ENCODE measurements around the gene JMJD6.
A peak's percentile ranks its signal among the peaks of the same experiment; 100 is the strongest.

Gene JMJD6

DNA sequence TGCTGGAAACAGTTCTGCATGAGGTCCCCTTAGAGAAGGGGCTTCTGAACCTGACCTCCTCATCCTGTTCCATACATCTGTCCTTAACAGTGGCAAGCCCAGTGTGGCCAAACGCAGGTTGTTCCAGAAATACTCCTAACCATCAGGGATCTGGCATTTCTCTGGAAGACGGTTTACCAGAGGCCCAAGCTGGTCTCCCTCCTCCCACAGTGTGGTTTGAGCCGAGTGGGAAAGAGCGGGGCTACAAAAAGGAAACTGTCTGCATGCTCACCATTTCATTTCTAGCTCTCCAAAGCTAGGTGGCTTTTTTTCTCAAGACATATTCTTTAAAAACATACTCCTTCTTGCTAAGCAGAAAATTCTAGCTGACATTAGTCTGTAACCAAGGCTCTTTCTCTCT is 21.6 kb downstream of the JMJD6 start:
- Histone ChIP-seq H3K36me3 (peaks cover 5% of the 10 kb centered on the region), H3K9me3 (ENCODE audit: severe bottlenecking) (no peaks in the 10 kb centered on the region), H3K4me3 (ENCODE audit: low read depth, low read length) (no peak overlapping the region), H3K27ac (no peak overlapping the region), H3K27me3 (ENCODE audit: insufficient read depth, low read depth, severe bottlenecking) (no peaks in the 10 kb centered on the region)
- no peak for DNase-seq
- TF ChIP-seq, protein P1, sequence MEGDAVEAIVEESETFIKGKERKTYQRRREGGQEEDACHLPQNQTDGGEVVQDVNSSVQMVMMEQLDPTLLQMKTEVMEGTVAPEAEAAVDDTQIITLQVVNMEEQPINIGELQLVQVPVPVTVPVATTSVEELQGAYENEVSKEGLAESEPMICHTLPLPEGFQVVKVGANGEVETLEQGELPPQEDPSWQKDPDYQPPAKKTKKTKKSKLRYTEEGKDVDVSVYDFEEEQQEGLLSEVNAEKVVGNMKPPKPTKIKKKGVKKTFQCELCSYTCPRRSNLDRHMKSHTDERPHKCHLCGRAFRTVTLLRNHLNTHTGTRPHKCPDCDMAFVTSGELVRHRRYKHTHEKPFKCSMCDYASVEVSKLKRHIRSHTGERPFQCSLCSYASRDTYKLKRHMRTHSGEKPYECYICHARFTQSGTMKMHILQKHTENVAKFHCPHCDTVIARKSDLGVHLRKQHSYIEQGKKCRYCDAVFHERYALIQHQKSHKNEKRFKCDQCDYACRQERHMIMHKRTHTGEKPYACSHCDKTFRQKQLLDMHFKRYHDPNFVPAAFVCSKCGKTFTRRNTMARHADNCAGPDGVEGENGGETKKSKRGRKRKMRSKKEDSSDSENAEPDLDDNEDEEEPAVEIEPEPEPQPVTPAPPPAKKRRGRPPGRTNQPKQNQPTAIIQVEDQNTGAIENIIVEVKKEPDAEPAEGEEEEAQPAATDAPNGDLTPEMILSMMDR (IDR thresholded peaks at IDR 0.05; ENCODE audit: low read depth, low read length), result no peak

DNA sequence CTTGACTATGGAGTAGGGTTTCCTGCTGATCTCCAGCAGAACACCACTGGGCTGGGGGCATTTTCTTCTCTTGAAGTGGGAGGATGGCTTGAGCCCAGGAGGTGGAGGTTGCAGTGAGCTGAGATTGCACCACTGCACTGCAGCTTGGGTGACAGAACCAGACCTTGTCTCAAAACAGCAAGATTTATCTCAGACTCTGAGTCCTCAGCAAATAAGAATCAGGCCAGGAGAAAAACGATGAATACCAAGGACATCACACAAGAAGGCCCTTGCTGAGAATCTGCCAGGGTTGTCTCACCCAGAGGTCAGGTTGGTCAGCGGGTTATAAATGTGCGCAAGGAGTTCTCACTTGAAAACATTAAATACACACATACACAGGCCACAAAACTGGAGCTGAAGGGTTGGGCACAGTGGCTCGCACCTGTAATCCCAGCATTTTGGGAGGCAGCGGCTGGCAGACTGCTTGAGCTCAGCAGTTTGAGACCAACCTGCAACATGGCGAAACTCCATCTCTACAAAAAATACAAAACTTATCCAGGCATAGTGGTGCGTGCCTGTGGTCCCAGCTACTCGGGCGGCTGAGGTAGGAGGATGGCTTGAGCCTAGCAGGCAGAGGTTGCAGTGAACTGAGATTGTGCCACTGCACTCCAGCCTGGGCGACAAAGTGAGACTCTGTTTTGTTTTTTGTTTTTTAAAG is 23.3 kb downstream of the JMJD6 start:
- Histone ChIP-seq H3K9me3 (ENCODE audit: severe bottlenecking) (no peaks in the 10 kb centered on the region), H3K36me3 (peaks cover 5% of the 10 kb centered on the region), H3K4me3 (ENCODE audit: low read depth, low read length) (no peak overlapping the region), H3K27me3 (ENCODE audit: insufficient read depth, low read depth, severe bottlenecking) (no peaks in the 10 kb centered on the region), H3K27ac (no peak overlapping the region)
- DNase-seq, result no peak
- TF ChIP-seq, protein P1 (IDR thresholded peaks at IDR 0.05; ENCODE audit: low read depth, low read length), result no peak

DNA sequence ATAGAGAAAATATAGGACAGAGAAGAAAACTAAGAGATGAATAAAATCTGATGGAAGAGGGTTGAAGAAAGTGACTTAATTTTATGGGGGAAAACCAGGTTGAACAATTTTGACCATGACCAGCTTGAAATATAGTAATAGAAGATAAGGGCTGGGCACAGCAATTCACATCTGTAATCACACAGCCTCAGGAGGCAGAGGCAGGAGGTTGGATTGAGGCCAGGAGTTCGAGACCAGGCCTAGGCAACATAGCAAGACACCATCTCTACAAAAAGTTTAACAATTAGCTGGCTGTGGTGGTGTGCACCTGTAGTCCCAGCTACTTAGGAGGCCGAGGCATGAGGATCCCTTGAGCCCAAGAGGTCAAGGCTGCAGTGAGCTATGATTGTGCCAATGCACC is 24.3 kb downstream of the JMJD6 start:
- TF ChIP-seq, protein P1 (IDR thresholded peaks at IDR 0.05; ENCODE audit: low read depth, low read length), result no peak
- H3K27ac ChIP-seq, result peak overlapping the region; percentile 85; the same call in 1 of the 2 replicates
- no peak overlapping the region for H3K4me3 ChIP-seq (ENCODE audit: low read depth, low read length)
- H3K36me3 ChIP-seq, result peaks cover 5% of the 10 kb centered on the region; the same call in 1 of the 2 replicates
- H3K27me3 ChIP-seq (ENCODE audit: insufficient read depth, low read depth, severe bottlenecking), result no peaks in the 10 kb centered on the region
- no peak for DNase-seq
- H3K9me3 ChIP-seq (ENCODE audit: severe bottlenecking), result no peaks in the 10 kb centered on the region

DNA sequence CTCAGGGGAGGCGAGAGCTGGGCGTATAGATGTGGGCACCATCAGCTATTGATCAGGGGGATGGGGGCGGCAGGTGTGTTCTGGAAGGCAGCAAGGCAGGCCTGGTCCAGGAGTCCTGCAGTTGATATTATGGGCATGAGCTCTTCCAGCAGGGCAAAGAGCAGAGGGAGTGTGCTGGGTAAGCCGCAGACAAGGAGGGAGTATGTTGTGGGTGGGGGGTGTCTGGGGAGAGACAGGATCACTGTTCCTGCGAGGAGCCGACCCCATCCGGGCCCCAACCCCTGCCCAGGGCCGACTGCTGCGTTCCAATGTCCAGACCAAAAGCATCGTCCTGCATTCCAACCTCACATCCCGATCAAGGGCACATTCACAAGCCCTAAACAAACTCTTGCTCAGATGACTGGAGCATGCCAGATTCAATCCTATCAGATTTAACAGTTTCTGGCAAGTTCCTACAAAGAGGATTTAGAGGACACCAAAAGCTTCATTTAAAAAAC is 24.9 kb downstream of the JMJD6 start:
- Histone ChIP-seq H3K27ac (peak overlapping the region; percentile 85), H3K36me3 (peaks cover under 1% of the 10 kb centered on the region; the same call in 1 of the 2 replicates), H3K27me3 (ENCODE audit: insufficient read depth, low read depth, severe bottlenecking) (no peaks in the 10 kb centered on the region), H3K4me3 (ENCODE audit: low read depth, low read length) (no peak overlapping the region), H3K9me3 (ENCODE audit: severe bottlenecking) (no peaks in the 10 kb centered on the region)
- DNase-seq, result no peak
- TF ChIP-seq, protein P1 (IDR thresholded peaks at IDR 0.05; ENCODE audit: low read depth, low read length), result no peak

DNA sequence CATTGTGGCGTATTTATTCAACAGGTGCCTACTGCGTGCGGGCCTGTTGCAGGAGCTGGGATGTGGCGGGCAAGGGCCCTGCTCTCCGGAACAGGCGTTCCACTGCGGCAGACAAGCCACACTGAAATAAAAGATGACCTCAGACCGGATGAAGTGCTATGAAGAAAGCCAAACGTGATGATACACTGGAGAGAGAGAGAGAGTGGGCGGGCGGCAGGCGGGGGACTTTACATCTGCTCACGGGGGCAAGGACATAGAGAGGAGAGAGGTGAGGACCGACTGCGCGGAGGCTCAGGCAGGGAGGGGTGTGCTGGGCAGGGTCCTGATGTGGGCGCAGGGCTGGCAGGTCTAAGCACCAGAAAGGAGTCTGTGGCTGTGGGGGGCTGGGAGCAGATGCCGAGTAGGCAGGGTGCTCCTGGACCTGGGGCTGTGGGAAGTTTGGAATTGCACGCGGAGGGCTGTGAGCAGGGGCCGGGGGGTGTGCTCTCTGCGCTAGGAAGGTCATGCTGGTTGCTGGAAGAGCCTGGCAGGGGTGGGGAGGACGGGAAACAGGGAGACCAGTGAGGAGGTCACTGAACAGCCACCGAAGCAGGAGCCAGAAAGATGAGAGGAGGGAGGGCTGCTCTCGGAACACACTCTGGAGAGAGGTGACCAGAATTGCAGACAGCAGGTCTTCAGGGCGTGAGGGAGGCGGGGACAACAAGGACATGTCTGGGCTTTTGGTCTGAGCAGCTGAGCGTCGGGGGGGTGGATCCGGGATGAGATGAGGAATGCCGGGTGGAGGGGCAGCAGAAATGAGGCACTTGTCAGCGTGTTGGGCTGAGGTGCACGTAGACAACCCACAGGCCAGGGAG is 25.6 kb downstream of the JMJD6 start:
- peak overlapping the region; percentile 13 for H3K4me3 ChIP-seq (ENCODE audit: low read depth, low read length)
- no peaks in the 10 kb centered on the region; the same call in 1 of the 2 replicates for H3K36me3 ChIP-seq
- H3K27me3 ChIP-seq (ENCODE audit: insufficient read depth, low read depth, severe bottlenecking), result no peaks in the 10 kb centered on the region
- DNase-seq, result peak; percentile 91
- H3K27ac ChIP-seq, result peak overlapping the region; percentile 85
- no peaks in the 10 kb centered on the region for H3K9me3 ChIP-seq (ENCODE audit: severe bottlenecking)
- TF ChIP-seq, protein P1 (IDR thresholded peaks at IDR 0.05; ENCODE audit: low read depth, low read length), result no peak

Measured in WERI-Rb-1 (cell line).